GM23338 (cell line): ENCODE data around the gene SLC35F1. TPM values are rescaled to one million over a fixed set of nuclear protein-coding genes. Genes with fewer than 3 reads are reported as not detected.

ENCODE experiments used
- ATAC-seq: fragments of 200-7000 bp; cut with Tn5 transposase; 3 replicates; pipeline ENCODE4 v1.9.1; 2020
- DNase-seq: peaks from one replicate; pipeline ENCODE4 v3.0.0-alpha.2; 2015; ENCODE audit warnings: low spot score
- H2AFZ ChIP-seq: fragments of 200-600 bp; sonication (generic); 2 replicates; pipeline ENCODE4 v1.8.0; 2016; ENCODE audit warnings: antibody characterized with exemption, mild to moderate bottlenecking, moderate library complexity
- H3F3A ChIP-seq: fragments of 200-600 bp; sonication (generic); replicated peaks from 2 replicates; pipeline ENCODE4 v1.8.0; 2017; ENCODE audit warnings: antibody characterized with exemption, mixed run types, low read depth
- H3K27ac ChIP-seq: fragments of 200-600 bp; sonication (generic); 2 replicates; pipeline ENCODE4 v1.6.1; 2016; ENCODE audit warnings: low read depth
- H3K27me3 ChIP-seq: fragments of 200-600 bp; sonication (generic); 2 replicates; pipeline ENCODE4 v1.8.0; 2016; ENCODE audit warnings: mild to moderate bottlenecking, mixed run types, moderate library complexity; ENCODE audit not compliant: insufficient read depth
- H3K36me3 ChIP-seq: fragments of 200-600 bp; sonication (generic); 2 replicates; pipeline ENCODE4 v1.8.0; 2016; ENCODE audit warnings: mild to moderate bottlenecking; ENCODE audit not compliant: insufficient read depth
- H3K4me1 ChIP-seq: fragments of 200-600 bp; sonication (generic); 2 replicates; pipeline ENCODE4 v1.8.0; 2016; ENCODE audit warnings: mild to moderate bottlenecking, moderate library complexity; ENCODE audit not compliant: insufficient read depth
- H3K4me2 ChIP-seq: fragments of 200-600 bp; sonication (generic); 2 replicates; pipeline ENCODE4 v1.7.1; 2017; ENCODE audit warnings: mixed run types
- H3K4me3 ChIP-seq: fragments of 200-600 bp; sonication (generic); 2 replicates; pipeline ENCODE4 v1.6.1; 2016; ENCODE audit warnings: mixed run types
- H3K79me2 ChIP-seq: fragments of 200-600 bp; sonication (generic); replicated peaks from 2 replicates; pipeline ENCODE4 v1.8.0; 2017; ENCODE audit warnings: mild to moderate bottlenecking; ENCODE audit not compliant: insufficient read depth
- H3K9me2 ChIP-seq: fragments of 200-600 bp; sonication (generic); 2 replicates; pipeline ENCODE4 v1.8.0; 2017; ENCODE audit not compliant: insufficient read depth
- H4K20me1 ChIP-seq: fragments of 200-600 bp; sonication (generic); replicated peaks from 2 replicates; pipeline ENCODE4 v1.8.0; 2017; ENCODE audit warnings: mild to moderate bottlenecking; ENCODE audit not compliant: insufficient read depth
- H3K27ac Mint-ChIP-seq: 2 replicates; pipeline ENCODE4 v1.8.0; 2020; ENCODE audit warnings: inconsistent platforms, mild to moderate bottlenecking, moderate library complexity, mixed read lengths
- H3K27me3 Mint-ChIP-seq: 3 replicates; pipeline ENCODE4 v1.8.0; 2022; ENCODE audit warnings: low read depth, mild to moderate bottlenecking, moderate library complexity, mixed read lengths, inconsistent platforms; ENCODE audit not compliant: insufficient read depth, poor library complexity
- H3K36me3 Mint-ChIP-seq: 3 replicates; pipeline ENCODE4 v1.8.0; 2021; ENCODE audit warnings: low read depth, mild to moderate bottlenecking, inconsistent platforms, moderate library complexity, mixed read lengths
- H3K4me1 Mint-ChIP-seq: 3 replicates; pipeline ENCODE4 v1.8.0; 2020; ENCODE audit warnings: mild to moderate bottlenecking, inconsistent platforms, mixed read lengths
- H3K4me3 Mint-ChIP-seq: 3 replicates; pipeline ENCODE4 v1.8.0; 2021; ENCODE audit warnings: moderate library complexity, mild to moderate bottlenecking, inconsistent platforms, mixed read lengths
- H3K9me3 Mint-ChIP-seq: 3 replicates; pipeline ENCODE4 v1.8.0; 2020; ENCODE audit warnings: moderate library complexity, mild to moderate bottlenecking, inconsistent platforms, mixed read lengths
- CREB1 ChIP-seq: fragments of 250-450 bp; sonication (Bioruptor Pico); IDR thresholded peaks from 2 replicates; pipeline ENCODE4 v1.5.0; 2020; ENCODE audit warnings: low read depth, mild to moderate bottlenecking, moderate library complexity
- EZH2 ChIP-seq: fragments of 200-600 bp; sonication (generic); IDR thresholded peaks from one replicate; pipeline ENCODE4 v1.8.0; 2017; ENCODE audit warnings: antibody characterized with exemption, mild to moderate bottlenecking, low read depth; ENCODE audit not compliant: unreplicated experiment
- JUNB ChIP-seq: IDR thresholded peaks from one replicate; pipeline ENCODE4 v1.6.1; 2016; ENCODE audit warnings: antibody characterized with exemption; ENCODE audit not compliant: unreplicated experiment
- NANOG ChIP-seq: IDR thresholded peaks from 2 replicates; pipeline ENCODE4 v1.6.1; 2016; ENCODE audit warnings: antibody characterized with exemption, borderline replicate concordance
- POLR2AphosphoS5 ChIP-seq: IDR thresholded peaks from 2 replicates; pipeline ENCODE4 v1.6.1; 2016; ENCODE audit warnings: antibody characterized with exemption, low read depth
- ZNF331 ChIP-seq: fragments of 250-450 bp; sonication (Bioruptor Pico); IDR thresholded peaks from 2 replicates; pipeline ENCODE4 v1.5.0; 2020; ENCODE audit warnings: low read depth, mild to moderate bottlenecking, moderate library complexity
- polyA plus RNA-seq: library from polyadenylated mRNA; unstranded; fragments of >200 nt; fragmentation: Nextera tagmentation; extraction: Ambion mirVana; gene quantifications from 2 replicates; pipeline ENCODE4 v1.2.1, GENCODE V29; 2016
- total RNA-seq: library from RNA; depleted of rRNA; stranded (reverse); fragments of >200 nt; shearing (Covaris generic); gene quantifications from 2 replicates; pipeline ENCODE4 v1.2.3, GENCODE V29; 2014
- TF ChIP-seq, protein P1 (sequence below): IDR thresholded peaks from one replicate; pipeline ENCODE4 v1.6.1; 2018; ENCODE audit warnings: antibody characterized with exemption; ENCODE audit not compliant: unreplicated experiment
- TF ChIP-seq, protein P2 (sequence below), 2 experiments: fragments of 200-600 bp in 1 of 2; sonication (generic) in 1 of 2; conservative IDR thresholded peaks; 2 replicates each; pipeline versions ENCODE4 v1.5.1 to v1.6.1; 2016 to 2017; ENCODE audit warnings: antibody characterized with exemption in 2 of 2, low read depth in 2 of 2, mild to moderate bottlenecking in 2 of 2, moderate library complexity in 1 of 2
- TF ChIP-seq, protein P3 (sequence below): fragments of 250-450 bp; sonication (Bioruptor Pico); IDR thresholded peaks from 2 replicates; pipeline ENCODE4 v1.5.0; 2020; ENCODE audit warnings: mild to moderate bottlenecking, moderate library complexity

The SLC35F1 gene
- total and polyA plus RNA-seq, 2 experiments from 2014 or later: 3.0 to 10.3 TPM

DNA sequence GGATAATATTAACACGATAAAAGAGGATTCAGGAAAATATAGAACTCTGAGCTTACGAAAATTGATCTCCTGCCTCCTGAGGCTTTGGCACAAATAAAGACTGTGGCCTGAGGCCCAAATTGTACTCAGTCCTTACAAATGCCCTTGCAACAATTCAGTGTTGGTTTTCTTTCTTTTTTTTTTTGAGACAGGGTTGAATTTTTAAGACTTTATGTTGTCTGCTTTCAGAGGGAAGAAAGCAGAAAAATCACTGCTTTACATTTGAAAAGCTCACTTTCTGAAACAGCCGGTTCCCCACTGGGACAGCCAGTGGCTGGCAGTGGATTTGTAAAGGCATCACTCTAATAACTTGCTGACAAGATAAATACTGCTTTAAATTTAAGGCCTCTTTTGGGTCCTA is 290.5 kb downstream of the SLC35F1 start:
- Mint-ChIP-seq H3K27ac (peak overlapping the region; percentile 97), H3K4me3 (peak overlapping the region; percentile 52), H3K4me1 (peaks cover 32% of the 10 kb centered on the region), H3K36me3 (no peaks in the 10 kb centered on the region), H3K27me3 (no peaks in the 10 kb centered on the region), H3K9me3 (no peaks in the 10 kb centered on the region)
- H3F3A ChIP-seq: no peaks in the 10 kb centered on the region
- DNase-seq (peak; percentile 54), ATAC-seq (peak; percentile 77)
- TF ChIP-seq JUNB: no peak
- TF ChIP-seq CREB1 (CRISPR knock-in tag): no peak
- no peak for TF ChIP-seq ZNF331 (CRISPR knock-in tag)
- TF ChIP-seq EZH2: no peak
- no peak for TF ChIP-seq NANOG
- no peak for TF ChIP-seq POLR2AphosphoS5
- TF ChIP-seq, protein P1, sequence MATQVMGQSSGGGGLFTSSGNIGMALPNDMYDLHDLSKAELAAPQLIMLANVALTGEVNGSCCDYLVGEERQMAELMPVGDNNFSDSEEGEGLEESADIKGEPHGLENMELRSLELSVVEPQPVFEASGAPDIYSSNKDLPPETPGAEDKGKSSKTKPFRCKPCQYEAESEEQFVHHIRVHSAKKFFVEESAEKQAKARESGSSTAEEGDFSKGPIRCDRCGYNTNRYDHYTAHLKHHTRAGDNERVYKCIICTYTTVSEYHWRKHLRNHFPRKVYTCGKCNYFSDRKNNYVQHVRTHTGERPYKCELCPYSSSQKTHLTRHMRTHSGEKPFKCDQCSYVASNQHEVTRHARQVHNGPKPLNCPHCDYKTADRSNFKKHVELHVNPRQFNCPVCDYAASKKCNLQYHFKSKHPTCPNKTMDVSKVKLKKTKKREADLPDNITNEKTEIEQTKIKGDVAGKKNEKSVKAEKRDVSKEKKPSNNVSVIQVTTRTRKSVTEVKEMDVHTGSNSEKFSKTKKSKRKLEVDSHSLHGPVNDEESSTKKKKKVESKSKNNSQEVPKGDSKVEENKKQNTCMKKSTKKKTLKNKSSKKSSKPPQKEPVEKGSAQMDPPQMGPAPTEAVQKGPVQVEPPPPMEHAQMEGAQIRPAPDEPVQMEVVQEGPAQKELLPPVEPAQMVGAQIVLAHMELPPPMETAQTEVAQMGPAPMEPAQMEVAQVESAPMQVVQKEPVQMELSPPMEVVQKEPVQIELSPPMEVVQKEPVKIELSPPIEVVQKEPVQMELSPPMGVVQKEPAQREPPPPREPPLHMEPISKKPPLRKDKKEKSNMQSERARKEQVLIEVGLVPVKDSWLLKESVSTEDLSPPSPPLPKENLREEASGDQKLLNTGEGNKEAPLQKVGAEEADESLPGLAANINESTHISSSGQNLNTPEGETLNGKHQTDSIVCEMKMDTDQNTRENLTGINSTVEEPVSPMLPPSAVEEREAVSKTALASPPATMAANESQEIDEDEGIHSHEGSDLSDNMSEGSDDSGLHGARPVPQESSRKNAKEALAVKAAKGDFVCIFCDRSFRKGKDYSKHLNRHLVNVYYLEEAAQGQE: no peak
- TF ChIP-seq, protein P2, sequence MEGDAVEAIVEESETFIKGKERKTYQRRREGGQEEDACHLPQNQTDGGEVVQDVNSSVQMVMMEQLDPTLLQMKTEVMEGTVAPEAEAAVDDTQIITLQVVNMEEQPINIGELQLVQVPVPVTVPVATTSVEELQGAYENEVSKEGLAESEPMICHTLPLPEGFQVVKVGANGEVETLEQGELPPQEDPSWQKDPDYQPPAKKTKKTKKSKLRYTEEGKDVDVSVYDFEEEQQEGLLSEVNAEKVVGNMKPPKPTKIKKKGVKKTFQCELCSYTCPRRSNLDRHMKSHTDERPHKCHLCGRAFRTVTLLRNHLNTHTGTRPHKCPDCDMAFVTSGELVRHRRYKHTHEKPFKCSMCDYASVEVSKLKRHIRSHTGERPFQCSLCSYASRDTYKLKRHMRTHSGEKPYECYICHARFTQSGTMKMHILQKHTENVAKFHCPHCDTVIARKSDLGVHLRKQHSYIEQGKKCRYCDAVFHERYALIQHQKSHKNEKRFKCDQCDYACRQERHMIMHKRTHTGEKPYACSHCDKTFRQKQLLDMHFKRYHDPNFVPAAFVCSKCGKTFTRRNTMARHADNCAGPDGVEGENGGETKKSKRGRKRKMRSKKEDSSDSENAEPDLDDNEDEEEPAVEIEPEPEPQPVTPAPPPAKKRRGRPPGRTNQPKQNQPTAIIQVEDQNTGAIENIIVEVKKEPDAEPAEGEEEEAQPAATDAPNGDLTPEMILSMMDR (conservative IDR thresholded peaks at IDR 0.05; ENCODE audit: low read depth in 2 of 2): no peak
- TF ChIP-seq, protein P3, sequence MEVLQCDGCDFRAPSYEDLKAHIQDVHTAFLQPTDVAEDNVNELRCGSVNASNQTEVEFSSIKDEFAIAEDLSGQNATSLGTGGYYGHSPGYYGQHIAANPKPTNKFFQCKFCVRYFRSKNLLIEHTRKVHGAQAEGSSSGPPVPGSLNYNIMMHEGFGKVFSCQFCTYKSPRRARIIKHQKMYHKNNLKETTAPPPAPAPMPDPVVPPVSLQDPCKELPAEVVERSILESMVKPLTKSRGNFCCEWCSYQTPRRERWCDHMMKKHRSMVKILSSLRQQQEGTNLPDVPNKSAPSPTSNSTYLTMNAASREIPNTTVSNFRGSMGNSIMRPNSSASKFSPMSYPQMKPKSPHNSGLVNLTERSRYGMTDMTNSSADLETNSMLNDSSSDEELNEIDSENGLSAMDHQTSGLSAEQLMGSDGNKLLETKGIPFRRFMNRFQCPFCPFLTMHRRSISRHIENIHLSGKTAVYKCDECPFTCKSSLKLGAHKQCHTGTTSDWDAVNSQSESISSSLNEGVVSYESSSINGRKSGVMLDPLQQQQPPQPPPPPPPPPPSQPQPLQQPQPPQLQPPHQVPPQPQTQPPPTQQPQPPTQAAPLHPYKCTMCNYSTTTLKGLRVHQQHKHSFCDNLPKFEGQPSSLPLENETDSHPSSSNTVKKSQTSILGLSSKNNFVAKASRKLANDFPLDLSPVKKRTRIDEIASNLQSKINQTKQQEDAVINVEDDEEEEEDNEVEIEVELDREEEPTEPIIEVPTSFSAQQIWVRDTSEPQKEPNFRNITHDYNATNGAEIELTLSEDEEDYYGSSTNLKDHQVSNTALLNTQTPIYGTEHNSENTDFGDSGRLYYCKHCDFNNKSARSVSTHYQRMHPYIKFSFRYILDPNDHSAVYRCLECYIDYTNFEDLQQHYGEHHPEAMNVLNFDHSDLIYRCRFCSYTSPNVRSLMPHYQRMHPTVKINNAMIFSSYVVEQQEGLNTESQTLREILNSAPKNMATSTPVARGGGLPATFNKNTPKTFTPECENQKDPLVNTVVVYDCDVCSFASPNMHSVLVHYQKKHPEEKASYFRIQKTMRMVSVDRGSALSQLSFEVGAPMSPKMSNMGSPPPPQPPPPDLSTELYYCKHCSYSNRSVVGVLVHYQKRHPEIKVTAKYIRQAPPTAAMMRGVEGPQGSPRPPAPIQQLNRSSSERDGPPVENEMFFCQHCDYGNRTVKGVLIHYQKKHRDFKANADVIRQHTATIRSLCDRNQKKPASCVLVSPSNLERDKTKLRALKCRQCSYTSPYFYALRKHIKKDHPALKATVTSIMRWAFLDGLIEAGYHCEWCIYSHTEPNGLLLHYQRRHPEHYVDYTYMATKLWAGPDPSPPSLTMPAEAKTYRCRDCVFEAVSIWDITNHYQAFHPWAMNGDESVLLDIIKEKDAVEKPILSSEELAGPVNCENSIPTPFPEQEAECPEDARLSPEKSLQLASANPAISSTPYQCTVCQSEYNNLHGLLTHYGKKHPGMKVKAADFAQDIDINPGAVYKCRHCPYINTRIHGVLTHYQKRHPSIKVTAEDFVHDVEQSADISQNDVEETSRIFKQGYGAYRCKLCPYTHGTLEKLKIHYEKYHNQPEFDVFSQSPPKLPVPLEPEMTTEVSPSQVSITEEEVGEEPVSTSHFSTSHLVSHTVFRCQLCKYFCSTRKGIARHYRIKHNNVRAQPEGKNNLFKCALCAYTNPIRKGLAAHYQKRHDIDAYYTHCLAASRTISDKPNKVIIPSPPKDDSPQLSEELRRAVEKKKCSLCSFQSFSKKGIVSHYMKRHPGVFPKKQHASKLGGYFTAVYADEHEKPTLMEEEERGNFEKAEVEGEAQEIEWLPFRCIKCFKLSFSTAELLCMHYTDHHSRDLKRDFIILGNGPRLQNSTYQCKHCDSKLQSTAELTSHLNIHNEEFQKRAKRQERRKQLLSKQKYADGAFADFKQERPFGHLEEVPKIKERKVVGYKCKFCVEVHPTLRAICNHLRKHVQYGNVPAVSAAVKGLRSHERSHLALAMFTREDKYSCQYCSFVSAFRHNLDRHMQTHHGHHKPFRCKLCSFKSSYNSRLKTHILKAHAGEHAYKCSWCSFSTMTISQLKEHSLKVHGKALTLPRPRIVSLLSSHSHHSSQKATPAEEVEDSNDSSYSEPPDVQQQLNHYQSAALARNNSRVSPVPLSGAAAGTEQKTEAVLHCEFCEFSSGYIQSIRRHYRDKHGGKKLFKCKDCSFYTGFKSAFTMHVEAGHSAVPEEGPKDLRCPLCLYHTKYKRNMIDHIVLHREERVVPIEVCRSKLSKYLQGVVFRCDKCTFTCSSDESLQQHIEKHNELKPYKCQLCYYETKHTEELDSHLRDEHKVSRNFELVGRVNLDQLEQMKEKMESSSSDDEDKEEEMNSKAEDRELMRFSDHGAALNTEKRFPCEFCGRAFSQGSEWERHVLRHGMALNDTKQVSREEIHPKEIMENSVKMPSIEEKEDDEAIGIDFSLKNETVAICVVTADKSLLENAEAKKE: no peak
- no peaks in the 10 kb centered on the region for H3K36me3 ChIP-seq
- H3K79me2 ChIP-seq: no peaks in the 10 kb centered on the region
- peak overlapping the region; percentile 58 for H3K27ac ChIP-seq
- H3K4me1 ChIP-seq: peaks cover 22% of the 10 kb centered on the region
- H4K20me1 ChIP-seq: no peaks in the 10 kb centered on the region
- H2AFZ ChIP-seq: no peak overlapping the region
- H3K27me3 ChIP-seq: no peaks in the 10 kb centered on the region
- peak overlapping the region; percentile 12 for H3K4me3 ChIP-seq
- peak overlapping the region; percentile 50 for H3K4me2 ChIP-seq
- H3K9me2 ChIP-seq: no peaks in the 10 kb centered on the region; the same call in 1 of the 2 replicates
